WTC11 (cell line): Measurements from ENCODE around the gene KHDC4.

ENCODE experiments used
- ELF4 ChIP-seq: sonication (generic); formaldehyde crosslinking; IDR thresholded peaks from 2 replicates; pipeline ENCODE4 v1.8.1; 2022; ENCODE audit warnings: low read depth, mild to moderate bottlenecking, moderate library complexity, missing genetic modification reagents
- NFE2L1 ChIP-seq: sonication (generic); formaldehyde crosslinking; IDR thresholded peaks from 2 replicates; pipeline ENCODE4 v1.8.1; 2023; ENCODE audit warnings: missing genetic modification reagents
- RELA ChIP-seq: sonication (generic); formaldehyde crosslinking; IDR thresholded peaks from 2 replicates; pipeline ENCODE4 v1.8.1; 2022; ENCODE audit warnings: missing genetic modification reagents, mild to moderate bottlenecking, borderline replicate concordance
- TF ChIP-seq, protein P1 (sequence below): fragments of 200-600 bp; IDR thresholded peaks from 2 replicates; pipeline ENCODE4 v1.8.0; 2022; ENCODE audit warnings: antibody characterized with exemption
- TF ChIP-seq, protein P2 (sequence below): sonication (generic); formaldehyde crosslinking; conservative IDR thresholded peaks from 2 replicates; pipeline ENCODE4 v1.8.1; 2022; ENCODE audit warnings: mild to moderate bottlenecking, missing genetic modification reagents
- TF ChIP-seq, protein P3 (sequence below): sonication (generic); formaldehyde crosslinking; IDR thresholded peaks from 2 replicates; pipeline ENCODE4 v1.8.1; 2022; ENCODE audit warnings: low read depth, mild to moderate bottlenecking, moderate library complexity, missing genetic modification reagents, borderline replicate concordance

DNA sequence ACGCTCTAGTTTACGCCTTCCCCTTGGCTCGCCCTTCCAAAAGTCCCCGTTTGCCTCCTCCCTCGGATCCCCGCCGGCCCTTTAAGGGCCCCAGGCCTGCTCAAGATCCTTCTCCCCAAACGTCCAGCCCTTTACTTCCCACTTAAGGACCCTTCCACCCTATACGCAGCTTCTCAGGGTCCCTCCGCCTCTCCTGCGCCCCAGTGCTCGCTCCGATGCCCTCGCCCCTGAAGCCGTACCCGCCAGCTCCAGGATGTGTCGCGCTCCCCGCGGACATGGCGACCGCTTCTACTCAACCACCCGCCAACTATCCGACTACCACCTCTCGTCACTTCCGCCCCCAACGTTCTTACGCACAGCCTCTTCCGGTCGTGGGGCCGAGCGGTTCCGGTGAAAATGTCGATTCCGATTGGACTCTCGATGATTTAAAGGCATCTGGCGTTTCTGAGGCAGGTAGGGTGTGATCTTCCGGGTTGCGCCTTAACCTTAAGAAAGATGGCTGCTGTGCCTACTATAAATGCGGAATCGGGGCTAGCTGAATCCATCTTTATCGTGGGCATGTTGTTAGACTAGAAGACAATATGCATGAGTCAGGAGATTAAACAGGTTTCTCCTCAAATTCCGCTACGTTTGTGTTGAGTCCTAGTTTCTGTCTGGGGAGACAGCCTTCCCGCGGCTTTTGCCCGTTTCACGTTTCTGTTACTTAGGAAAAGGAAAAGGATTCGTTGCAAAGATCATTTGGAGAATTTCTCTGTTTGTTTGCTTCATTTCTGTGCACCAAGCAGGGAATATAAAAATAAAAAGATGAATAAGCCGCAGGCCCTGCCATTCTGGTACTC lies at the start of gene KHDC4:
- TF ChIP-seq, protein P1, sequence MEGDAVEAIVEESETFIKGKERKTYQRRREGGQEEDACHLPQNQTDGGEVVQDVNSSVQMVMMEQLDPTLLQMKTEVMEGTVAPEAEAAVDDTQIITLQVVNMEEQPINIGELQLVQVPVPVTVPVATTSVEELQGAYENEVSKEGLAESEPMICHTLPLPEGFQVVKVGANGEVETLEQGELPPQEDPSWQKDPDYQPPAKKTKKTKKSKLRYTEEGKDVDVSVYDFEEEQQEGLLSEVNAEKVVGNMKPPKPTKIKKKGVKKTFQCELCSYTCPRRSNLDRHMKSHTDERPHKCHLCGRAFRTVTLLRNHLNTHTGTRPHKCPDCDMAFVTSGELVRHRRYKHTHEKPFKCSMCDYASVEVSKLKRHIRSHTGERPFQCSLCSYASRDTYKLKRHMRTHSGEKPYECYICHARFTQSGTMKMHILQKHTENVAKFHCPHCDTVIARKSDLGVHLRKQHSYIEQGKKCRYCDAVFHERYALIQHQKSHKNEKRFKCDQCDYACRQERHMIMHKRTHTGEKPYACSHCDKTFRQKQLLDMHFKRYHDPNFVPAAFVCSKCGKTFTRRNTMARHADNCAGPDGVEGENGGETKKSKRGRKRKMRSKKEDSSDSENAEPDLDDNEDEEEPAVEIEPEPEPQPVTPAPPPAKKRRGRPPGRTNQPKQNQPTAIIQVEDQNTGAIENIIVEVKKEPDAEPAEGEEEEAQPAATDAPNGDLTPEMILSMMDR = no peak
- no peak for TF ChIP-seq RELA (CRISPR knock-in tag)
- peak; percentile 77 for TF ChIP-seq NFE2L1 (CRISPR knock-in tag)
- TF ChIP-seq, protein P2, sequence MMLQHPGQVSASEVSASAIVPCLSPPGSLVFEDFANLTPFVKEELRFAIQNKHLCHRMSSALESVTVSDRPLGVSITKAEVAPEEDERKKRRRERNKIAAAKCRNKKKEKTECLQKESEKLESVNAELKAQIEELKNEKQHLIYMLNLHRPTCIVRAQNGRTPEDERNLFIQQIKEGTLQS (CRISPR knock-in tag) = no peak
- TF ChIP-seq, protein P3, sequence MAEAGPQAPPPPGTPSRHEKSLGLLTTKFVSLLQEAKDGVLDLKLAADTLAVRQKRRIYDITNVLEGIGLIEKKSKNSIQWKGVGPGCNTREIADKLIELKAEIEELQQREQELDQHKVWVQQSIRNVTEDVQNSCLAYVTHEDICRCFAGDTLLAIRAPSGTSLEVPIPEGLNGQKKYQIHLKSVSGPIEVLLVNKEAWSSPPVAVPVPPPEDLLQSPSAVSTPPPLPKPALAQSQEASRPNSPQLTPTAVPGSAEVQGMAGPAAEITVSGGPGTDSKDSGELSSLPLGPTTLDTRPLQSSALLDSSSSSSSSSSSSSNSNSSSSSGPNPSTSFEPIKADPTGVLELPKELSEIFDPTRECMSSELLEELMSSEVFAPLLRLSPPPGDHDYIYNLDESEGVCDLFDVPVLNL (CRISPR knock-in tag) = no peak
- TF ChIP-seq ELF4 (CRISPR knock-in tag) = no peak
